ENCODE results near the gene PAIP2. TPM values are rescaled to one million over a fixed set of nuclear protein-coding genes. Genes with fewer than 3 reads are reported as not detected.
A peak's percentile ranks its signal among the peaks of the same experiment; 100 is the strongest.
"Not testable (repeated sequence)": the region's sequence is repeated elsewhere in the genome, so short reads cannot be mapped to it uniquely, and the experiment has no call there.

PAIP2 gene
- total and polyA plus RNA-seq, 12 donors: 75.7 to 318 (median 146) TPM

- intact Hi-C loops (cut with DNase I): no loop called here
- WGBS, 4 donors: 40 to 50% (median 44%) methylated on average over 3 of the region's 3 CpGs
Observed at GRCh38 chr5:139306628-139307379, 34.9 kb upstream of the PAIP2 start.

GRCh38 chr5:139308797-139309196 lies 32.9 kb upstream of the PAIP2 start:
- TF ChIP-seq POLR2A (IDR thresholded peaks at IDR 0.05): no peak
- TF ChIP-seq, protein P1, sequence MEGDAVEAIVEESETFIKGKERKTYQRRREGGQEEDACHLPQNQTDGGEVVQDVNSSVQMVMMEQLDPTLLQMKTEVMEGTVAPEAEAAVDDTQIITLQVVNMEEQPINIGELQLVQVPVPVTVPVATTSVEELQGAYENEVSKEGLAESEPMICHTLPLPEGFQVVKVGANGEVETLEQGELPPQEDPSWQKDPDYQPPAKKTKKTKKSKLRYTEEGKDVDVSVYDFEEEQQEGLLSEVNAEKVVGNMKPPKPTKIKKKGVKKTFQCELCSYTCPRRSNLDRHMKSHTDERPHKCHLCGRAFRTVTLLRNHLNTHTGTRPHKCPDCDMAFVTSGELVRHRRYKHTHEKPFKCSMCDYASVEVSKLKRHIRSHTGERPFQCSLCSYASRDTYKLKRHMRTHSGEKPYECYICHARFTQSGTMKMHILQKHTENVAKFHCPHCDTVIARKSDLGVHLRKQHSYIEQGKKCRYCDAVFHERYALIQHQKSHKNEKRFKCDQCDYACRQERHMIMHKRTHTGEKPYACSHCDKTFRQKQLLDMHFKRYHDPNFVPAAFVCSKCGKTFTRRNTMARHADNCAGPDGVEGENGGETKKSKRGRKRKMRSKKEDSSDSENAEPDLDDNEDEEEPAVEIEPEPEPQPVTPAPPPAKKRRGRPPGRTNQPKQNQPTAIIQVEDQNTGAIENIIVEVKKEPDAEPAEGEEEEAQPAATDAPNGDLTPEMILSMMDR (IDR thresholded peaks at IDR 0.05): no peak
- Histone ChIP-seq H3K4me1 (replicated peaks in 1 of 2) (peaks cover 40 to 94% of the 10 kb centered on the region in 2 donors), H3K27me3 (no peaks in the 10 kb centered on the region), H3K9me3 (replicated peaks in 1 of 3) (no peaks in the 10 kb centered on the region), H3K36me3 (replicated peaks in 1 of 2) (no peaks in the 10 kb centered on the region), H3K27ac (no peak overlapping the region), H3K4me3 (no peak overlapping the region)
- no peak for DNase-seq
- intact Hi-C loops (cut with DNase I): no loop called here

More at GRCh38 chr5:139306628-139307379, 34.9 kb upstream of the PAIP2 start:
- Histone ChIP-seq H3K27ac (peak overlapping the region in 1 of 5 donors; percentile 52), H3K4me3 (no peak overlapping the region), H3K36me3 (replicated peaks in 1 of 2) (no peaks in the 10 kb centered on the region), H3K27me3 (no peaks in the 10 kb centered on the region), H3K9me3 (replicated peaks in 1 of 3) (no peaks in the 10 kb centered on the region), H3K4me1 (replicated peaks in 1 of 2) (peaks cover 47 to 100% of the 10 kb centered on the region in 2 donors)
- DNase-seq: no peak
- TF ChIP-seq, protein P1 (IDR thresholded peaks at IDR 0.05): no peak
- TF ChIP-seq POLR2A (IDR thresholded peaks at IDR 0.05): no peak

- H3K27ac ChIP-seq; H3K9me3 ChIP-seq (replicated peaks in 1 of 3); DNase-seq; intact Hi-C loops (cut with DNase I); H3K4me3 ChIP-seq; H3K36me3 ChIP-seq (replicated peaks in 1 of 2); H3K27me3 ChIP-seq: not testable (repeated sequence)
- peaks cover 23 to 94% of the 10 kb centered on the region in 2 donors for H3K4me1 ChIP-seq (replicated peaks in 1 of 2)
- 80 to 87% (median 84%) methylated on average over 9 of the region's 9 CpGs for WGBS, 4 donors
Observed at GRCh38 chr5:139310715-139311186, 30.9 kb upstream of the PAIP2 start.

DNA sequence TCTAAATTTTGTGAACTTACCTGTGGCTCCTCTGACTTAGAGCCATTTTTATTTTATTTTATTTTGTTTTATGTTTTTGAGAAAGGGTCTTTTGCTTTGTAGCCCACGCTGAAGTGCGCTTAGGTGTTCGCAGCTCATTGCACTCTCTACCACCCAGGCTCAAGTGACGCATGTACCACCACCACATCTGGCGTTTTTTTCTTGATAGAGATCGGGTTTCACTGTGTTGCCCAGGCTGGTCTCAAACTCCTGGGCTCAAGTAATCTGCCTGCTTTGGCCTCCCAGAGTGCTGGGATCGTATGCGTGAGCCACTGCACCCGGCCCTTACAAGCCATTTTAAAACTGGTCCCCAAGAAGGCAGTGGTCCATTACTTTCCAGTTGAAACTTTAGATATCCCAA lies 29.6 kb upstream of the PAIP2 start:
- Histone ChIP-seq H3K36me3 (replicated peaks in 1 of 2) (peaks cover 0 to 19% of the 10 kb centered on the region in 2 donors), H3K27me3 (no peaks in the 10 kb centered on the region), H3K4me1 (replicated peaks in 1 of 2) (peaks cover 10 to 82% of the 10 kb centered on the region in 2 donors), H3K4me3 (no peak overlapping the region), H3K27ac (no peak overlapping the region), H3K9me3 (replicated peaks in 1 of 3) (no peaks in the 10 kb centered on the region)
- 87 to 91% (median 90%) methylated on average over 9 of the region's 9 CpGs for WGBS, 4 donors
- DNase-seq: no peak
- no peak for TF ChIP-seq POLR2A (IDR thresholded peaks at IDR 0.05)
- TF ChIP-seq, protein P1 (IDR thresholded peaks at IDR 0.05): no peak
- intact Hi-C loops (cut with DNase I): no loop called here

DNA sequence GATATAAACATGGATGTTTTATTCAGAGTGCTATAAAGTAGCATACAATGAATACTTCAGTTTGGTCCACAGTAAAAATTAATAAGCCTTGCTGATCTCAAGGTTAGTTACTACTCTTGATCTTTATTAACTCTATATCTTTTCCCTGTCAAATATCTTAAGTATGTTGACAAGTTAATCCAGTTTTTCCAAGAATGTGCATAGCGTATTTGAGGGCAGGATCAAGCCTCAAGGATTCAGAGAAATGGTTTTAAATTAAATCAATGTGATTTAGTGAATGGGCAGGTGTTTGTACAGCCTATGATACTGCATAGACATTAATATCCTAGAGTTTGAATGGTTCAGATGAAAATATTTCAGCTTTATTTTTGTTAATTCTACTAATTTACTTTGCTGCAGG lies 27.4 kb upstream of the PAIP2 start:
- DNase-seq: no peak
- intact Hi-C loops (cut with DNase I): no loop called here
- Histone ChIP-seq H3K4me1 (replicated peaks in 1 of 2) (peaks cover 6 to 60% of the 10 kb centered on the region in 2 donors), H3K9me3 (replicated peaks in 1 of 3) (no peaks in the 10 kb centered on the region), H3K36me3 (replicated peaks in 1 of 2) (peaks cover 0 to 41% of the 10 kb centered on the region in 2 donors), H3K4me3 (no peak overlapping the region), H3K27ac (no peak overlapping the region), H3K27me3 (no peaks in the 10 kb centered on the region)
- 61 to 89% (median 69%) methylated on average over 1 of the region's 1 CpG for WGBS, 4 donors
- no peak for TF ChIP-seq POLR2A (IDR thresholded peaks at IDR 0.05)
- TF ChIP-seq, protein P1 (IDR thresholded peaks at IDR 0.05): no peak

All from adrenal gland (tissue), 12 donors.